Omental fat pad (tissue), 4 donors: ENCODE data around the gene RANGAP1. TPM values are rescaled to one million over a fixed set of nuclear protein-coding genes. Genes with fewer than 3 reads are reported as not detected.
"Not testable (repeated sequence)": the region's sequence is repeated elsewhere in the genome, so short reads cannot be mapped to it uniquely, and the experiment has no call there.

Source experiments
- ATAC-seq: fragments of 150-250 bp; one replicate; pipeline ENCODE4 v1.9.1; 2016; ENCODE audit warnings: mild to moderate bottlenecking, moderate library complexity; ENCODE audit not compliant: low FRiP score
- DNase-seq: peaks from one replicate; pipeline ENCODE4 v3.0.0-alpha.2; 2019; ENCODE audit warnings: low spot score
- total RNA-seq, 4 donors: library from RNA; depleted of rRNA; stranded (reverse); fragments of >200 nt; gene quantifications; one replicate each; pipeline ENCODE4 v1.1.0, GENCODE V29; 2016
- TF ChIP-seq, protein P1 (sequence below), 3 donors: fragments of 450-650 bp; IDR thresholded peaks; one replicate each; pipeline ENCODE4 v1.5.1; 2016 to 2017; ENCODE audit warnings: antibody characterized with exemption in 3 of 3, mild to moderate bottlenecking in 3 of 3, moderate library complexity in 2 of 3

The RANGAP1 gene
- total RNA-seq, 4 donors from 2014 or later = 30.9 to 49.8 (median 34.1) TPM

DNA sequence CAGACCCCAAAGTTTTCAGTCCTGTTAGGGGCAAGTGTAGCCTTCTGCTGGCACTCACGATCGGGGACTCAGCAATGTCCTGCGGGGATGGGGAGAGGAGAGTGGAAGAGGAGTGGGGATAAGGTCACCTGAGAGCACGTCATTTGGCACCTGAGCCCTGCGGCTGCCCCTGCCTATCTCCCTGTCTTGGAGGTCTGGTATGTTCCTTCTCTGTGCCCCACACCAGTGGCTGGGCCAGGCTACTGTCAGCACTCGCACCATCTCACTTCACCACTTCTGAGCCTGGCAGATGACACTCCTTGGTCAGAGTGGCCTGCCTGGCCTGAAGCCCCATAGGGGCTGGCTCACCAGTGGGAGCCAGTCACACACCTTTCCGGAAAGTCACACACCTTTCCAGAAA, 25.1 kb downstream of the RANGAP1 start:
- DNase-seq (no peak), ATAC-seq (no peak)
- TF ChIP-seq, protein P1, sequence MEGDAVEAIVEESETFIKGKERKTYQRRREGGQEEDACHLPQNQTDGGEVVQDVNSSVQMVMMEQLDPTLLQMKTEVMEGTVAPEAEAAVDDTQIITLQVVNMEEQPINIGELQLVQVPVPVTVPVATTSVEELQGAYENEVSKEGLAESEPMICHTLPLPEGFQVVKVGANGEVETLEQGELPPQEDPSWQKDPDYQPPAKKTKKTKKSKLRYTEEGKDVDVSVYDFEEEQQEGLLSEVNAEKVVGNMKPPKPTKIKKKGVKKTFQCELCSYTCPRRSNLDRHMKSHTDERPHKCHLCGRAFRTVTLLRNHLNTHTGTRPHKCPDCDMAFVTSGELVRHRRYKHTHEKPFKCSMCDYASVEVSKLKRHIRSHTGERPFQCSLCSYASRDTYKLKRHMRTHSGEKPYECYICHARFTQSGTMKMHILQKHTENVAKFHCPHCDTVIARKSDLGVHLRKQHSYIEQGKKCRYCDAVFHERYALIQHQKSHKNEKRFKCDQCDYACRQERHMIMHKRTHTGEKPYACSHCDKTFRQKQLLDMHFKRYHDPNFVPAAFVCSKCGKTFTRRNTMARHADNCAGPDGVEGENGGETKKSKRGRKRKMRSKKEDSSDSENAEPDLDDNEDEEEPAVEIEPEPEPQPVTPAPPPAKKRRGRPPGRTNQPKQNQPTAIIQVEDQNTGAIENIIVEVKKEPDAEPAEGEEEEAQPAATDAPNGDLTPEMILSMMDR (IDR thresholded peaks at IDR 0.05) = no peak

DNA sequence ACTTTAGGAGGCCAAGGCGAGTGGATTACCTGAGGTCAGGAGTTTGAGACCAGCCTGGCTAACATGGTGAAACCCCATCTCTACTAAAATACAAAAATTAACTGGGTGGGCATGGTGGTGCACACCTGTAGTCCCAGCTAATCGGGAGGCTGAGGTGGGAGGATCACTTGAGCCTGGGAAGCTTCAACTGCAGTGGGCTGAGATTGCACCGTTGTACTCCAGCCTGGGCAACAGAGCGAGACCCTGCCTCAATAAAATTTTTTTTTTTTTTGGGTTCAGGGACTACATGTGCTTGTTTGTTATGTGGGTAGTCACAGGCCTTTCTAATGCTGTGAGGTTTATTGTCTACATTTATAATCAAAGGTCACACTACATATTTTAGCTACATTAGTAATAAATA, 26.2 kb downstream of the RANGAP1 start:
- not testable (repeated sequence) for ATAC-seq

DNA sequence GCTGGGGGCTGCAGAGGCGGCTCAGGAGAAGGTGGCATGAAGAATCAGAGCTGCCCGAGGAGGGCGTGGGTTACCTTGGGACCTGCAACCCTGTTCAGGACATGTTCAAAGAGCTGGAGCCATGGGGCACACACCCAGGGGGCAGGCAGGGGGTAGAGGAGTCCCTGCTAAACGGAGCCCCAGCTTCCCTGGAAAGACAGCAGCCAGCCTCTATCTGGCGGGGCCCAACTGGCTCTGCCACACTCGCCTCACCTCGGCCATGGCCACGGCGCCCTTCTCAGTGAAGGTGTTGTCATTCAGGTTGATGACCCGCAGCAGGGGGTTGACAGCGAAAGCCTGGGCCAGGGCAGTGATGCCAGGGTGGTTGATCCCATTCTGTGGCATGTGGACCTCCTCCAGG, 28.3 kb downstream of the RANGAP1 start:
- TF ChIP-seq, protein P1 (IDR thresholded peaks at IDR 0.05) = no peak
- no peak for ATAC-seq
- DNase-seq = no peak

More for the DNA sequence above, 26.2 kb downstream of the RANGAP1 start:
- not testable (repeated sequence) for DNase-seq

DNA sequence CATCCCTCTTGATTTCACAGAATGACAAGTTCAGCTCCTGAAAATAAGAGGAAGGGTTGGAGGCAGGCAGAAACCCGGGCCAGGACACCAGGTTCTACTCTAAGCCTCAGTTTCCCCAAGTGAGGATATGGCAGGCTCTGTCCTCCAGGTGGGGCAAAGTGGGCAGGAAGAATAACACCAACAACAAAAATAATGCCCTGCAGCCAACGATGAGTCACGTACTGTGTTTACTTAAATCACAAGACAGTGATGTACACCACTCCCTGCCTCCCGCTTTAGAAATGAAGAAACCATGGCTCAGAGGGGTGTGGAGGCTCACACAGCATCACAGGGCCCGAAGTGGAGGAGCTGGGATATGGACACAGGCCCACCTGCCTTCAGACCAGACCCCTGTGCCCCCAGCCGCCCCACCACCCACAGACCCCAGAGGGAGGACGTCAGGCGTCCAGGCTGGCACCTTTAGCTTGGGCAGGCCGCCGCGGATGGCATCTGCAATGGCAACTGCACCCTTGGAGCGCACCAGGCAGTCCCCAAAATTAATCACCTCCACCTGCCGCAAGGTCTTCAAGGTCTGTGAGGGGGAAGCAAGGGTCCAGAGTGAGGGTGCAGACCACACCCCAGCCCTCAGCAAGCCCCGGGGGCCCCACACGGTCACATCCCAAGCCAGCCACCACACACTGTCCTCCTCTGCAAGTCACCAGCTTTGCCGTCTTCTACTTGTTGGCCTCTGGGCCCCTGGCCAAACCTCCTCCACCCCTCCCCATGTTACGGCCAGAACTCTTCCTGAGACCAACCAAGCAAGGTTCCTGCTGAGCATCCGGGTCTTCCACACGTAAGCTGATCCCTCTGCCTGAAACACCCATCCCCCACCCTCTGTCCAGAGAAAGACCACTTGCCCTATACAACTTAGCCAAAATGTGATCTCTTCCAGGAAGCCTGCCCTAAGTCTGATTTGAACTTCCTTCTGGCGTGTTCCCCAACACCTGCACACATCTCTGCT, 29.4 kb downstream of the RANGAP1 start:
- TF ChIP-seq, protein P1 (IDR thresholded peaks at IDR 0.05) = no peak
- ATAC-seq (no peak), DNase-seq (no peak)

DNA sequence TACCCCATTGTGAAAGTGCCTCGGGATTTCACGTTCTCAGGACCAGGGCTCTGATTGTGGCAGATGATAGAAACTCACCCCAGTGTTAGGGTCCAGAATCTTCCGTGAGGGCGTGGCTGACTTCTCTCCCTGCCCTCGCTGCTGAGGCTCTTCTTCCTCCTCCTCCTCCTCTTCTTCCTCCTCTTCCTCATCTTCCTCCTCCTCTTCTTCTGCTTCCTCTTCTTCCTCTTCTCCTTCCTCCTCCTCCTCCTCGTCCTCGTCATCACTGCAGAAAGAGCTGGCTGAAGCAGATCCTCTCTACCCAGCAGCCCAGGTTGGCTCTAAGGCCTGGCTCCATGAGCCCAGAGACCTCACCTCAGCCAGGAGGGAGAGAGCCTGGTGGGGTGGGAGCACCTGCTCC, 31.8 kb downstream of the RANGAP1 start:
- no peak for ATAC-seq
- DNase-seq = no peak
- TF ChIP-seq, protein P1 (IDR thresholded peaks at IDR 0.05) = no peak

GRCh38 chr22:41252365-41252764, 33.6 kb downstream of the RANGAP1 start:
- DNase-seq = no peak
- TF ChIP-seq, protein P1 (IDR thresholded peaks at IDR 0.05) = no peak
- no peak for ATAC-seq

GRCh38 chr22:41250127-41250526, 35.9 kb downstream of the RANGAP1 start:
- no peak for ATAC-seq
- DNase-seq = no peak
- TF ChIP-seq, protein P1 (IDR thresholded peaks at IDR 0.05) = no peak
